ENCODE data around the gene AOPEP. TPM values are rescaled to one million over a fixed set of nuclear protein-coding genes. Genes with fewer than 3 reads are reported as not detected.
A peak's percentile ranks its signal among the peaks of the same experiment; 100 is the strongest.

AOPEP gene, protein sequence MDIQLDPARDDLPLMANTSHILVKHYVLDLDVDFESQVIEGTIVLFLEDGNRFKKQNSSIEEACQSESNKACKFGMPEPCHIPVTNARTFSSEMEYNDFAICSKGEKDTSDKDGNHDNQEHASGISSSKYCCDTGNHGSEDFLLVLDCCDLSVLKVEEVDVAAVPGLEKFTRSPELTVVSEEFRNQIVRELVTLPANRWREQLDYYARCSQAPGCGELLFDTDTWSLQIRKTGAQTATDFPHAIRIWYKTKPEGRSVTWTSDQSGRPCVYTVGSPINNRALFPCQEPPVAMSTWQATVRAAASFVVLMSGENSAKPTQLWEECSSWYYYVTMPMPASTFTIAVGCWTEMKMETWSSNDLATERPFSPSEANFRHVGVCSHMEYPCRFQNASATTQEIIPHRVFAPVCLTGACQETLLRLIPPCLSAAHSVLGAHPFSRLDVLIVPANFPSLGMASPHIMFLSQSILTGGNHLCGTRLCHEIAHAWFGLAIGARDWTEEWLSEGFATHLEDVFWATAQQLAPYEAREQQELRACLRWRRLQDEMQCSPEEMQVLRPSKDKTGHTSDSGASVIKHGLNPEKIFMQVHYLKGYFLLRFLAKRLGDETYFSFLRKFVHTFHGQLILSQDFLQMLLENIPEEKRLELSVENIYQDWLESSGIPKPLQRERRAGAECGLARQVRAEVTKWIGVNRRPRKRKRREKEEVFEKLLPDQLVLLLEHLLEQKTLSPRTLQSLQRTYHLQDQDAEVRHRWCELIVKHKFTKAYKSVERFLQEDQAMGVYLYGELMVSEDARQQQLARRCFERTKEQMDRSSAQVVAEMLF
- 241 and 261 TPM in 2 replicates for total RNA-seq

DNA sequence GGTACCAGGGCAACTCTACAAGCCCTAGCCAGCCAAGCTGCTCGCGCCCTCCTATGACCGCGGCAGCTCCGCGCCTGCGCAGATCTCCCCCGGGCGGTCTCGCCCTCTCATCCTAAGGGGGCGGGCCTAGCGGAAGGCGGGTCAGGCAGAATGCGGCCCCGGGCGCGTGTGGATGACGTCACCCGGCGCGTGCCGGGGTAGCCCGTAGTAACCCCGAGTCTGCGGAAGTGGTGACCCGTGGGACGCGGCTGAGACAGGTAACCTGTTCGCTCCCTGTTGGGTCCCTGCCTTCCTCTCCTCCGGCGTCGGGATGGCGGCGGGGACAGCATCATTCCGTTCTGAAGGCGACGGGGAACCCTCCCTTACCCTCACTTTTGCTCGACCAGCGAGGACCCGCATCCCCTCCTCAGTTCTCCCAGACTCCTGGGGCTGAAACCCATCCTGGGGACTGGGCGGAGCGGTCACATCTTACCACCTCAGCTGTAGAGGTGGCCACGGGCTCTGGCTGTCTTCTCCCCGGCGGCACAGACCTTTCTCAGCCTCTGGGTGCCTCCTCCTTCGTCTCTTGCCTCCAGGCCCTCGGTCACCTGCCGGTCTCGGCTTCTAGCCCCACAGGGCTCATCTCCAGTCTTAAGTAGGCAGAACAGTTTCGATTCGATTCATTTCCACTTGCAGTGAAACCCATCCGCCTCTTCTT is at the start of gene AOPEP:
Gene AOPEP, plus strand, starts transcription at position 205 of the 697 bp plus-strand sequence. CDS start 33,085 bp downstream, outside the sequence.

Small RNA genes lying within 50 kb of the gene (small RNA-seq; reads per million reads assigned to genes)
- gene MIR2278, result 0.53 reads per million, percentile 14 among the genes with 10 or more reads in this experiment
- gene MIR23B, result 140,868 reads per million, percentile 100 among the genes with 10 or more reads in this experiment
- 196,409 reads per million, percentile 100 among the genes with 10 or more reads in this experiment for gene MIR27B
- not detected for gene MIR3074
- gene MIR6081, result not detected

Other genes starting within 250 kb of the AOPEP start
- gene PCAT7, start 171.6 kb upstream of the AOPEP start, total RNA-seq, result 0.13 and 0.86 TPM in 2 replicates
- not detected in 2 replicates for gene FBP2, start 132.9 kb upstream of the AOPEP start, total RNA-seq
- gene FBP1, start 87.2 kb upstream of the AOPEP start, total RNA-seq, result 1.2 and 5.1 TPM in 2 replicates

All from articular chondrocyte of knee joint (primary cell).